ENCODE measurements around the gene ENOX2.

Gene ENOX2

GRCh38 chrX:130606425-130606824, 296.6 kb downstream of the ENOX2 start:
- DNase-seq = no peak

- no peak for DNase-seq
Measured at GRCh38 chrX:130604882-130605281, 298.1 kb downstream of the ENOX2 start.

- peak; percentile 92 for DNase-seq
Measured at GRCh38 chrX:130594453-130594916, 308.5 kb downstream of the ENOX2 start.

- DNase-seq = no peak
Measured at GRCh38 chrX:130593911-130594310, 309.1 kb downstream of the ENOX2 start.

GRCh38 chrX:130592204-130592603, 310.8 kb downstream of the ENOX2 start:
- DNase-seq = peak; percentile 25

GRCh38 chrX:130578906-130579305, 324.1 kb downstream of the ENOX2 start:
- DNase-seq = peak; percentile 11

- DNase-seq = no peak
Measured at GRCh38 chrX:130577431-130577830, 325.6 kb downstream of the ENOX2 start.

- peak; percentile 80 for DNase-seq
Measured at GRCh38 chrX:130575831-130576389, 327.1 kb downstream of the ENOX2 start.

Measured in OCI-M1 (cell line).